MM.1S (cell line): Measurements from ENCODE around the gene BOC.

Experiments used
- CTCF ChIP-seq: fragments of 300-600 bp; sonication (generic); IDR thresholded peaks from 2 replicates; pipeline ENCODE4 v1.5.1; 2016; ENCODE audit warnings: antibody characterized with exemption, low read length, mixed read lengths
- EZH2phosphoT487 ChIP-seq: fragments of 300-600 bp; sonication (generic); IDR thresholded peaks from 2 replicates; pipeline ENCODE4 v1.6.1; 2018; ENCODE audit warnings: antibody characterized with exemption, low read length

DNA sequence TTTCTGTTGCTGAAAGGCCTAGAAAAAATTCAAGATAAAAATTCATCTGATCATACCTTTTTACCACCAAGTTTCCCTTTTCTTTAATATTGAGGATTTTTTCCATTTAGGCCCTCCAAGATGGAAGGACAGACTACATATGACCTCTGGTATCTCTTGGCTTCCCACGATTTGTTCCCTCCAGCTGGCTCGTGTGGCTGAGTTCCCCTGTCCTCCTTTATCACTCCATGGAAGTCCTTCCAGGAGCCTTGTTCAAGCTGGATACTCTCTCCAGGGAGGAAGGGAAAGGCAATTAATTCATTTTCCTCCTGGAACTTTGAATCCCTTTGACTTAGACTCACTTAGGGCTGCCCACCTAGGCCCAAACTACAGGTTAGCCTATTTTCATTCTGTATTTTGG lies 119.4 kb downstream of the BOC start:
- no peak for TF ChIP-seq CTCF
- TF ChIP-seq EZH2phosphoT487, result no peak
